ENCODE data around the gene NMUR1.

DNA sequence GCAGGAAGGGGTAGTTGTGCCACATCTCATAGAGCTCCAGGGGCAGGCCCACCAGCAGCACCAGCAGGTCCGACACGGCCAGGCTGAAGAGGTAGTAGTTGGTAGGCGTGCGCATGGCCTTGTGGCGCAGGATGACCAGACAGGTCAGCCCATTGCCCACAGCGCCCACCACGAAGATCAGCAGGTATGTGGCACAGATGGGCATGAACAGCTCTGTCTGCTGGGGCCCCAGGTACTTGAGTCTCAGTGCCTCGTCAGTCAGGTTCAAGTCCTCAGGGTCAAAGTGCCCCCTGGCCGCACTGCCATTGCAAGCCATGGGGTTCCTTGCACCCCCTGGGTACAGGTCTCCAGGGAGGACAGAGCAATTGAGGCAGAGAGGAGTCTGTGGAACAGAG, 1.6 kb downstream of the NMUR1 start:
- TF ChIP-seq SUZ12 (IDR thresholded peaks at IDR 0.05; ENCODE audit: extremely low read depth, insufficient read depth, insufficient read length) (no peak), YY1 (IDR thresholded peaks at IDR 0.05; ENCODE audit: insufficient read depth, insufficient read length) (no peak)
